HepG2 (cell line): ENCODE measurements around the gene RBBP8NL. TPM values are rescaled to one million over a fixed set of nuclear protein-coding genes. Genes with fewer than 3 reads are reported as not detected.

ENCODE experiments used
- CREBL2 ChIP-seq: sonication (generic); formaldehyde crosslinking; IDR thresholded peaks from 2 replicates; pipeline ENCODE4 v1.8.1; 2023; ENCODE audit warnings: missing genetic modification reagents, mild to moderate bottlenecking, borderline replicate concordance
- GMEB2 ChIP-seq: IDR thresholded peaks from 2 replicates; pipeline ENCODE4 v1.6.1; 2016; ENCODE audit warnings: missing biosample characterization, missing genetic modification reagents, low read depth
- MTF2 ChIP-seq: sonication (generic); formaldehyde crosslinking; IDR thresholded peaks from 2 replicates; pipeline ENCODE4 v1.5.0; 2020; ENCODE audit warnings: missing genetic modification reagents, borderline replicate concordance
- NR0B2 ChIP-seq: sonication (generic); formaldehyde crosslinking; IDR thresholded peaks from 2 replicates; pipeline ENCODE4 v1.4.0; 2020; ENCODE audit warnings: mild to moderate bottlenecking, missing genetic modification reagents
- STAT5B ChIP-seq: sonication (generic); formaldehyde crosslinking; IDR thresholded peaks from 2 replicates; pipeline ENCODE4 v1.4.0; 2020; ENCODE audit warnings: missing genetic modification reagents
- THAP7 ChIP-seq: sonication (generic); formaldehyde crosslinking; IDR thresholded peaks from 2 replicates; pipeline ENCODE4 v1.8.1; 2023; ENCODE audit warnings: mild to moderate bottlenecking, missing genetic modification reagents
- ZHX2 ChIP-seq, 2 experiments: sonication (generic) in 1 of 2; formaldehyde crosslinking in 1 of 2; IDR thresholded peaks; 2 replicates each; pipeline versions ENCODE4 v1.6.1 to v1.9.0; 2014 to 2022; ENCODE audit warnings: antibody characterized with exemption in 1 of 2, borderline replicate concordance in 1 of 2, inconsistent platforms in 1 of 2, low read depth in 1 of 2, missing genetic modification reagents in 1 of 2
- ZNF343 ChIP-seq: sonication (generic); formaldehyde crosslinking; IDR thresholded peaks from 2 replicates; pipeline ENCODE4 v1.4.0; 2020; ENCODE audit warnings: mild to moderate bottlenecking, missing genetic modification reagents
- ZSCAN21 ChIP-seq: sonication (generic); formaldehyde crosslinking; IDR thresholded peaks from 2 replicates; pipeline ENCODE4 v1.8.0; 2022; ENCODE audit warnings: mild to moderate bottlenecking, missing genetic modification reagents, moderate library complexity, borderline replicate concordance
- polyA plus RNA-seq, 8 experiments: library from polyadenylated mRNA; depleted of rRNA in 3 of 8; stranded (reverse) in 7 of 8; unstranded in 1 of 8; fragments of >200 nt; fragmentation: Illumina TruSeq in 4 of 8; extraction: Trizol in 4 of 8; gene quantifications; 2 replicates each; pipeline versions ENCODE4 v1.2.1 to v1.2.3, GENCODE V29; 2011 to 2016; ENCODE audit warnings: low read depth in 4 of 8, missing spikeins in 1 of 8, mixed read lengths in 1 of 8; ENCODE audit not compliant: insufficient read depth in 1 of 8
- total RNA-seq, 5 experiments: library from RNA; depleted of rRNA; stranded (reverse); fragments of >200 nt; fragmentation: Illumina TruSeq; extraction: Trizol; gene quantifications; 2 replicates each; pipeline ENCODE4 v1.2.3, GENCODE V29; 2016; ENCODE audit warnings: low read depth in 1 of 5
- TF ChIP-seq, protein P1 (sequence below): sonication (generic); formaldehyde crosslinking; IDR thresholded peaks from 2 replicates; pipeline ENCODE4 v1.4.0; 2020; ENCODE audit warnings: mild to moderate bottlenecking, missing genetic modification reagents

RBBP8NL gene
- total and polyA plus RNA-seq, 2 of the 13 experiments (the other 11 are each of a cell fraction or from before 2014, with no cell fraction given): 0.69 to 0.86 TPM

- 0 out of 2 replicates have a peak, but pooled peaks have one; percentile 7 for TF ChIP-seq ZSCAN21 (CRISPR knock-in tag)
- no peak for TF ChIP-seq GMEB2 (CRISPR knock-in tag)
- TF ChIP-seq, protein P1, sequence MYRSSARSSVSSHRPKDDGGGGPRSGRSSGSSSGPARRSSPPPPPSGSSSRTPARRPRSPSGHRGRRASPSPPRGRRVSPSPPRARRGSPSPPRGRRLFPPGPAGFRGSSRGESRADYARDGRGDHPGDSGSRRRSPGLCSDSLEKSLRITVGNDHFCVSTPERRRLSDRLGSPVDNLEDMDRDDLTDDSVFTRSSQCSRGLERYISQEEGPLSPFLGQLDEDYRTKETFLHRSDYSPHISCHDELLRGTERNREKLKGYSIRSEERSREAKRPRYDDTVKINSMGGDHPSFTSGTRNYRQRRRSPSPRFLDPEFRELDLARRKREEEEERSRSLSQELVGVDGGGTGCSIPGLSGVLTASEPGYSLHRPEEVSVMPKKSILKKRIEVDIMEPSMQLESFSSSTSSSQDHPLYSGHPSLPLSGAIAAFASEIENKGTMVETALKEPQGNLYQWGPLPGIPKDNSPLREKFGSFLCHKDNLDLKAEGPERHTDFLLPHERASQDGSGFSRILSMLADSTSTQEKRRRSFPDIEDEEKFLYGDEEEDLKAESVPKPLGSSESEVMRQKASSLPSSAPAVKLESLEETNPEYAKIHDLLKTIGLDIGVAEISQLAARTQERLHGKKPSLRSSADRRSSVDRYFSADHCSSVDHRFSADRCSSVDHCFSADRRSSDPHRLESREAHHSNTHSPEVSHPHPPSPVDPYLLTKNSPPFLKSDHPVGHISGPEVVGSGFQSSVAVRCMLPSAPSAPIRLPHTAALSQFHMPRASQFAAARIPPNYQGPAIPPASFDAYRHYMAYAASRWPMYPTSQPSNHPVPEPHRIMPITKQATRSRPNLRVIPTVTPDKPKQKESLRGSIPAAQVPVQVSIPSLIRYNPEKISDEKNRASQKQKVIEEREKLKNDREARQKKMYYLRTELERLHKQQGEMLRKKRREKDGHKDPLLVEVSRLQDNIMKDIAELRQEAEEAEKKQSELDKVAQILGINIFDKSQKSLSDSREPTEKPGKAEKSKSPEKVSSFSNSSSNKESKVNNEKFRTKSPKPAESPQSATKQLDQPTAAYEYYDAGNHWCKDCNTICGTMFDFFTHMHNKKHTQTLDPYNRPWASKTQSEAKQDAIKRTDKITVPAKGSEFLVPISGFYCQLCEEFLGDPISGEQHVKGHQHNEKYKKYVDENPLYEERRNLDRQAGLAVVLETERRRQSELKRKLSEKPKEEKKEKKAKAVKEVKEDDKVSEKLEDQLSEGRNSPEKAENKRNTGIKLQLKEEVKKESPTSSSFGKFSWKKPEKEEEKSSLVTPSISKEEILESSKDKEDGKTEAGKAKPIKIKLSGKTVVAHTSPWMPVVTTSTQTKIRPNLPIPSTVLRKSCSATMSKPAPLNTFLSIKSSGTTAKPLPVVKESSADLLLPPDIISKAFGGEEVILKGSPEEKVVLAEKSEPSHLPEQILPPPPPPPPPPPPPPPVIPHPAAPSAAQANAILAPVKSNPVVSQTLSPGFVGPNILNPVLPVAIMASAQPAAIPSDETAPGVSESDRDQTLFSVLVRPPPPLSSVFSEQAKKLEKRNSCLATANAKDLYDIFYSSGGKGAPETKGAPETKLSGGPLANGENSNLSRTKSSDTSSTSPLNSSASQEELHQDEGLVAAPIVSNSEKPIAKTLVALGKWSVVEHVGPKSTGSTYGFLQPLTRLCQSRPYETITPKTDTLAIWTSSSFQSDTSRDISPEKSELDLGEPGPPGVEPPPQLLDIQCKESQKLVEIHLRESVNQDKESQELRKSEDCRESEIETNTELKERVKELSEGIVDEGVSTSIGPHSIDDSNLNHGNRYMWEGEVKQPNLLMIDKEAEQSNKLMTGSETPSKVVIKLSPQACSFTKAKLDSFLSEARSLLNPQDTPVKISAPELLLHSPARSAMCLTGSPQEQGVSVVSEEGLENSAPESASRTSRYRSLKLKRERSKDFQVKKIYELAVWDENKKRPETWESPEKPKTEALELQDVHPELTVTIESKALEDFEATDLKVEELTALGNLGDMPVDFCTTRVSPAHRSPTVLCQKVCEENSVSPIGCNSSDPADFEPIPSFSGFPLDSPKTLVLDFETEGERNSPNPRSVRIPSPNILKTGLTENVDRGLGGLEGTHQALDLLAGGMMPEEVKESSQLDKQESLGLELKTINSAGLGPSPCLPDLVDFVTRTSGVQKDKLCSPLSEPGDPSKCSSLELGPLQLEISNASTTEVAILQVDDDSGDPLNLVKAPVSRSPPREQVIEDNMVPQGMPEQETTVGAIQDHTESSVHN (CRISPR knock-in tag): 0 out of 2 replicates have a peak, but pooled peaks have one; percentile 26
- no peak for TF ChIP-seq CREBL2 (CRISPR knock-in tag)
- TF ChIP-seq ZNF343 (CRISPR knock-in tag): no peak
- TF ChIP-seq MTF2: no peak
- no peak for TF ChIP-seq THAP7 (CRISPR knock-in tag)
- TF ChIP-seq STAT5B: no peak
- 0 out of 2 replicates have a peak, but pooled peaks have one; percentile 28 for TF ChIP-seq NR0B2 (CRISPR knock-in tag)
- TF ChIP-seq ZHX2 (IDR thresholded peaks at IDR 0.05; ENCODE audit: low read depth): no peak
- no peak for TF ChIP-seq ZHX2 (CRISPR knock-in tag; IDR thresholded peaks at IDR 0.05; ENCODE audit: borderline replicate concordance)
Measured at GRCh38 chr20:62365814-62366369, 61.4 kb downstream of the RBBP8NL start (continued).
